ENCODE data around the gene STK16.

DNA sequence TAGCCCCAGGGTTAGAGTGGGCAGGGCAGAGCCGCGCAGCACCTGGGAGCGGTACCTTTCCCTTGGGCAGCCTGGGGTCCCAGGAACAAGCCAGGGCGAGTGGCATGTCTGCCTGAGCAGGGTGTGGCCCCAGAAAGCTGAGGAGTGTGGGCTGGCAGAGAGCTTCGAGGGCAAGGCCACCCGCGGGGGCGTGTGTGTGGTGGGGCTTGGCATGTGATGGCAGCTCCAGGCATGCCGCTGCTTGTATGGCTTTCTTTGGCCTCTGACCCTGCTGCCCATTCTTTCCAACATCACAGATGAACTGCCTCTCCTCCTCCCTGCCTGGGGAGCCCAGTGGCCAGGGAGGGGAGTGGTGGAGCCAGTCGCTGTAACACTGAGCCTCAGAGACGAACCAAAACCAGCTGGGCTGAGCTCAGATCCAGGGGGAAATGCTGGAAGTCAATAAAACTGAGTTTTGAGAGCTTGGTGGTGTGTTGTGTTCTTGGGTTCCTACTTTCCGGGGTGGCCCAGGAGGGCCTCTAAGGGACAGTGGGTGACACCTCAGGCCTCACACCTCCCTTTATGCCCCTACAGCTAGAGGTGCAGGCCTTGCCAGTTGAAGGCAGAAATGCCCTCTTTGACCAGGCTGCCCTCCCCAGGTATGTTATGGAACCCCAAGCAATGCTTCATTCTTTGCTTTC is 41.3 kb downstream of the STK16 start:
- TF ChIP-seq, protein P1, sequence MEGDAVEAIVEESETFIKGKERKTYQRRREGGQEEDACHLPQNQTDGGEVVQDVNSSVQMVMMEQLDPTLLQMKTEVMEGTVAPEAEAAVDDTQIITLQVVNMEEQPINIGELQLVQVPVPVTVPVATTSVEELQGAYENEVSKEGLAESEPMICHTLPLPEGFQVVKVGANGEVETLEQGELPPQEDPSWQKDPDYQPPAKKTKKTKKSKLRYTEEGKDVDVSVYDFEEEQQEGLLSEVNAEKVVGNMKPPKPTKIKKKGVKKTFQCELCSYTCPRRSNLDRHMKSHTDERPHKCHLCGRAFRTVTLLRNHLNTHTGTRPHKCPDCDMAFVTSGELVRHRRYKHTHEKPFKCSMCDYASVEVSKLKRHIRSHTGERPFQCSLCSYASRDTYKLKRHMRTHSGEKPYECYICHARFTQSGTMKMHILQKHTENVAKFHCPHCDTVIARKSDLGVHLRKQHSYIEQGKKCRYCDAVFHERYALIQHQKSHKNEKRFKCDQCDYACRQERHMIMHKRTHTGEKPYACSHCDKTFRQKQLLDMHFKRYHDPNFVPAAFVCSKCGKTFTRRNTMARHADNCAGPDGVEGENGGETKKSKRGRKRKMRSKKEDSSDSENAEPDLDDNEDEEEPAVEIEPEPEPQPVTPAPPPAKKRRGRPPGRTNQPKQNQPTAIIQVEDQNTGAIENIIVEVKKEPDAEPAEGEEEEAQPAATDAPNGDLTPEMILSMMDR (IDR thresholded peaks at IDR 0.05; ENCODE audit: insufficient read depth, low read depth, low read length), result no peak
- no peak for TF ChIP-seq EZH2 (IDR thresholded peaks at IDR 0.05; ENCODE audit: insufficient read depth, low read length)

Measured in astrocyte (in vitro differentiated cells and primary cell).